ENCODE data around the gene CACHD1. TPM values are rescaled to one million over a fixed set of nuclear protein-coding genes. Genes with fewer than 3 reads are reported as not detected.

CACHD1 gene
- total RNA-seq, 1 donor from 2014 or later = 2.9 TPM

- intact Hi-C loops (cut with DNase I) = no loop called here
- no peak for DNase-seq (ENCODE audit: low spot score)
These were observed 97.7 kb downstream of the CACHD1 start for GRCh38 chr1:64567426-64568170.

- intact Hi-C loops (cut with DNase I) = no loop called here
- no peak for DNase-seq (ENCODE audit: low spot score)
These were observed 98.2 kb downstream of the CACHD1 start for GRCh38 chr1:64568171-64568450.

- intact Hi-C loops (cut with DNase I) = no loop called here
- DNase-seq (ENCODE audit: low spot score) = no peak
These were observed 99.5 kb downstream of the CACHD1 start for GRCh38 chr1:64569411-64569810.

- intact Hi-C loops (cut with DNase I) = no loop called here
- no peak for DNase-seq (ENCODE audit: low spot score)
These were observed 100.4 kb downstream of the CACHD1 start for GRCh38 chr1:64570267-64570855.

- DNase-seq (ENCODE audit: low spot score) = no peak
- intact Hi-C loops (cut with DNase I) = no loop called here
These were observed 102.4 kb downstream of the CACHD1 start for GRCh38 chr1:64572222-64572900.

- DNase-seq (ENCODE audit: low spot score) = no peak
- intact Hi-C loops (cut with DNase I) = no loop called here
These were observed 104.4 kb downstream of the CACHD1 start for GRCh38 chr1:64574301-64574700.

- intact Hi-C loops (cut with DNase I) = no loop called here
- DNase-seq (ENCODE audit: low spot score) = no peak
These were observed 106.2 kb downstream of the CACHD1 start for GRCh38 chr1:64575881-64576676.

GRCh38 chr1:64578270-64578973, 108.5 kb downstream of the CACHD1 start:
- no peak for DNase-seq (ENCODE audit: low spot score)
- intact Hi-C loops (cut with DNase I) = no loop called here

GRCh38 chr1:64579767-64580166, 109.8 kb downstream of the CACHD1 start:
- intact Hi-C loops (cut with DNase I) = no loop called here
- DNase-seq (ENCODE audit: low spot score) = no peak

GRCh38 chr1:64581135-64581842, 111.4 kb downstream of the CACHD1 start:
- DNase-seq (ENCODE audit: low spot score) = no peak
- intact Hi-C loops (cut with DNase I) = no loop called here

GRCh38 chr1:64581843-64582185, 111.9 kb downstream of the CACHD1 start:
- DNase-seq (ENCODE audit: low spot score) = no peak
- intact Hi-C loops (cut with DNase I) = no loop called here

GRCh38 chr1:64584479-64584878, 114.5 kb downstream of the CACHD1 start:
- intact Hi-C loops (cut with DNase I) = no loop called here
- DNase-seq (ENCODE audit: low spot score) = no peak

- DNase-seq (ENCODE audit: low spot score) = no peak
- intact Hi-C loops (cut with DNase I) = no loop called here
These were observed 118.9 kb downstream of the CACHD1 start for GRCh38 chr1:64588876-64589275.

GRCh38 chr1:64590316-64590715, 120.4 kb downstream of the CACHD1 start:
- intact Hi-C loops (cut with DNase I) = no loop called here
- no peak for DNase-seq (ENCODE audit: low spot score)

GRCh38 chr1:64594446-64594845, 124.5 kb downstream of the CACHD1 start:
- intact Hi-C loops (cut with DNase I) = no loop called here

GRCh38 chr1:64595871-64596515, 126.1 kb downstream of the CACHD1 start:
- intact Hi-C loops (cut with DNase I) = no loop called here
- no peak for DNase-seq (ENCODE audit: low spot score)

More at GRCh38 chr1:64594446-64594845, 124.5 kb downstream of the CACHD1 start:
- DNase-seq (ENCODE audit: low spot score) = no peak

- no peak for DNase-seq (ENCODE audit: low spot score)
These were observed 127.2 kb downstream of the CACHD1 start for GRCh38 chr1:64597113-64597512.

GRCh38 chr1:64598100-64598571, 128.2 kb downstream of the CACHD1 start:
- no peak for DNase-seq (ENCODE audit: low spot score)
- intact Hi-C loops (cut with DNase I) = no loop called here

More at GRCh38 chr1:64597113-64597512, 127.2 kb downstream of the CACHD1 start:
- intact Hi-C loops (cut with DNase I) = no loop called here

GRCh38 chr1:64599242-64599641, 129.3 kb downstream of the CACHD1 start:
- no peak for DNase-seq (ENCODE audit: low spot score)
- intact Hi-C loops (cut with DNase I) = no loop called here

Data from cardiac septum (tissue), 1 donor.